ENCODE data around the gene CELSR3.

Gene CELSR3

DNA sequence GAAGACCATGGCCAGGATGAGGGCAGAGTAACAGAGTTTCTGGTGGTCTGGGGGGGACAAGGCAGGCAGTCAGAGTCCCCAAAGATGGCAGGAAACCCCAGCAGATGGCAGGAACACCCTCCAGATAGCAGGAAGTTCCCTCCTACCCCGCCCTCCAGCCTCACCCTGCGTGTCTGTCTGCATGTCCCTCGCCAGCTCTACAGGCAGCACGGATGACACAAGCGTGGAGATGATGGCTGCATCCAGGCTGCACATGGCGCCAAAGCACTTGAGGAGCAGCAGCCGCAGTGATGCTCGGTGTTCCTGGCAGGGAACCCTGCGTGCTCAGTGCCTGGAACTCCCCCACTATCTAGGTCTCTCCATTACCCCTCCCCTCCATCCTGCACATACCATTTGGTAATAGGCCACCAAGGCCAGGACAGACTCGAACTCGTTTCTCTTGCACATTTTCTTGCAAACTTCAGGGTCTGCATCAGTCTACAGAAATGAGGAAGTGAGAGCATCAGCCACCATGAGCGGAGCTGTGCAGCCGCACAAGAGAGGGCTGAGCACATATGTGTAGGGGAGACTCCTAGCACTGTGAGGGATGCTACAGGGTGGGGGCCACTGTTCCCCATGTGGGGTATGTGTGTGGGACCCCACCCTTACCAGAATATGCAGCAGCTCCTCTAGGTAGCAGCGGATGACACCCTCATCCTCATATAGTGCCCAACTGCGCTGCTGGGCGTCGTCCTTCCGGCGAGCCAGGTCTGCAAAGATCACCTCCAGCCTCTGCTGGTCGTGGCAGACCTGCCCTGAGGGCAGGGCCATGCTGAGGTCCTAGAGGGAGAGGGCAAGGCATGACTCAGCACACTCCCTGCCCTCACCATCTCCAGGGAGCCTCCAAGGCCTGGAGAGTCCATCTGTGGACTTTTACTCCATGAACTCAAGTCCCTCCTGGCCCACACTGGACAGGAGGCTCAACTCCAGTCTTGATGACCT, 17.0 kb upstream of the CELSR3 start:
- TF ChIP-seq, protein P1, sequence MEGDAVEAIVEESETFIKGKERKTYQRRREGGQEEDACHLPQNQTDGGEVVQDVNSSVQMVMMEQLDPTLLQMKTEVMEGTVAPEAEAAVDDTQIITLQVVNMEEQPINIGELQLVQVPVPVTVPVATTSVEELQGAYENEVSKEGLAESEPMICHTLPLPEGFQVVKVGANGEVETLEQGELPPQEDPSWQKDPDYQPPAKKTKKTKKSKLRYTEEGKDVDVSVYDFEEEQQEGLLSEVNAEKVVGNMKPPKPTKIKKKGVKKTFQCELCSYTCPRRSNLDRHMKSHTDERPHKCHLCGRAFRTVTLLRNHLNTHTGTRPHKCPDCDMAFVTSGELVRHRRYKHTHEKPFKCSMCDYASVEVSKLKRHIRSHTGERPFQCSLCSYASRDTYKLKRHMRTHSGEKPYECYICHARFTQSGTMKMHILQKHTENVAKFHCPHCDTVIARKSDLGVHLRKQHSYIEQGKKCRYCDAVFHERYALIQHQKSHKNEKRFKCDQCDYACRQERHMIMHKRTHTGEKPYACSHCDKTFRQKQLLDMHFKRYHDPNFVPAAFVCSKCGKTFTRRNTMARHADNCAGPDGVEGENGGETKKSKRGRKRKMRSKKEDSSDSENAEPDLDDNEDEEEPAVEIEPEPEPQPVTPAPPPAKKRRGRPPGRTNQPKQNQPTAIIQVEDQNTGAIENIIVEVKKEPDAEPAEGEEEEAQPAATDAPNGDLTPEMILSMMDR (IDR thresholded peaks at IDR 0.05; ENCODE audit: borderline replicate concordance, control extremely low read depth, extremely low read depth, insufficient read depth, missing control alignments) = no peak
- in situ Hi-C loops (cut with MboI; ENCODE audit: low sequenced_read_pairs, unreplicated experiment) = no loop called here
- peak; percentile 58 for DNase-seq (ENCODE audit: low spot score)

DNA sequence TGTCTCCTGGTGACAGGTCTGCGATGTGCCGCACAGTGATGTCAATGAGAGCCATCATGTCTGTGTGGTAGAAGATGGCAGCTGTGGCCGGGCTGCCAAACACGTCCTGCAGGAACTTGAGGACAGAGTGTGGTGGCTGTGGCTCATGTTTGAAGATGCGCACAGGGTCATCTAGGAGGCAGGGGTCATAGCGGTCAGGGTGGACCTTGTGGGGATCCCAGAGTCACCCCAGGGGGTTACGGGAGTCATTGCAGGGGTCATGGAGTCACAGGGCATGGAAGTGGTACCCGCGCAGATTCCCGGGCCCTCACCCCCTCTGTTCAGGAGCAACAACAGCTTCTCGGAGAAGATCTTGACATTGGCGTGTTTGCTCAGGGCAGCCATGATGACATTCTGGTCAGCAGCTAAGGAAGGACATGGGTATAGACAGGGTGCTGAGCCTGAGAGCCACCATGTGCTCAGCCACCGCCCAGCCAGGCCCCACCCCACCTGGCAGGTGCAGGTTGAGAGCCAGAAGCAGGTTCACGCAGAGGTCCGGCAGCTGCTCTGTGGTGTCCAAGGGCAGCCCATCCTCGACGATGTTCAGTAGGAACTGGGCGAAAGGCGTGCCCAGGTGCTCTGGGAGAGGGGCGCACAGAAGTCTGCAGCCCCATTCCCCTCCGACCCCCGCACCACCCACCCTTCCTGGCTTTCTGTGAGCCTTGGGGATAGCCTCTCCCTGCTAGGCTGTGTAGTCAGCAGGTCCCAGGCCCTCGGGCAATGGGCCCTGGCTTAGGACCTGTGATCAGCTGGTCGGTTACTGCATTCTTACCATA, 16.1 kb upstream of the CELSR3 start:
- no peak for DNase-seq (ENCODE audit: low spot score)
- in situ Hi-C loops (cut with MboI; ENCODE audit: low sequenced_read_pairs, unreplicated experiment) = no loop called here
- TF ChIP-seq, protein P1 (IDR thresholded peaks at IDR 0.05; ENCODE audit: borderline replicate concordance, control extremely low read depth, extremely low read depth, insufficient read depth, missing control alignments) = no peak

DNA sequence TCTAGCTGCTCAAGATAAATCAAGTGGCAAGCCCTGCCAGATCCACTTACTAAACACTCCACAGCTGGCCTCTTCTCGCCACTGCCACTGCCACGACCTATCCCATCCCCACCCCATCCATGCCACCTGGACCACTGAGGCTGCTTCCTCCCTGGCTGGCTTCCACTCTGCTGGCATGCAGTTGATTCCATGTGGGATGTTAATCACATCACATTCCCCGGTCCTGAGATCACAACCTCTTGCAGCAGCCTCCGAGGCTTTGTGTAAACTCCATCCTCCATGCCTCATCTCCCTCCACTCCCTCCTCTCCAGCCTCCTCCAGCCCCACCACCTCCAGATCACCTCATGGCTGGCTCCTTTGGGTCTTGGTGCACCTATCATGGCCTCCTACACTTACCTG, 15.4 kb upstream of the CELSR3 start:
- TF ChIP-seq, protein P1 (IDR thresholded peaks at IDR 0.05; ENCODE audit: borderline replicate concordance, control extremely low read depth, extremely low read depth, insufficient read depth, missing control alignments) = no peak
- in situ Hi-C loops (cut with MboI; ENCODE audit: low sequenced_read_pairs, unreplicated experiment) = no loop called here
- DNase-seq (ENCODE audit: low spot score) = no peak

DNA sequence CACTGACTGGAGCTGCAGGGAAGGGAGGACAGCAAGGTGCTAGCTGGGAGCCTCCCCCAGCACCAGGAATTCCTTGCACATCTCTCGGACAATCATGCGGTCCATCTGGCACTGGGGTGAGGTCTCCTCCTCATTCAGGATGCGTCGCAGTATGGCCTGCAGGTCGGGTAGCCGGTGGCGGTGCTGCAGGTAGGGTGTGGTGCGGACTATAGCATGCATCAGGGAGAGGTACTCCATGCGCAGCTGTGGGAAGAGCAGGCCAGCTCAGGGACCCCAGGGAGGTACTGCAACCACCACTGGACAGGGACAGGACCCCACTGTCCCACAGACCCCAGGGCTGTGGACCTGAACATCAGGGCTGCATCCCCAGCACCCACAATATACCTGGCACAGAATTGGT, 11.8 kb upstream of the CELSR3 start:
- TF ChIP-seq, protein P1 (IDR thresholded peaks at IDR 0.05; ENCODE audit: borderline replicate concordance, control extremely low read depth, extremely low read depth, insufficient read depth, missing control alignments) = no peak
- in situ Hi-C loops (cut with MboI; ENCODE audit: low sequenced_read_pairs, unreplicated experiment) = no loop called here
- DNase-seq (ENCODE audit: low spot score) = no peak

DNA sequence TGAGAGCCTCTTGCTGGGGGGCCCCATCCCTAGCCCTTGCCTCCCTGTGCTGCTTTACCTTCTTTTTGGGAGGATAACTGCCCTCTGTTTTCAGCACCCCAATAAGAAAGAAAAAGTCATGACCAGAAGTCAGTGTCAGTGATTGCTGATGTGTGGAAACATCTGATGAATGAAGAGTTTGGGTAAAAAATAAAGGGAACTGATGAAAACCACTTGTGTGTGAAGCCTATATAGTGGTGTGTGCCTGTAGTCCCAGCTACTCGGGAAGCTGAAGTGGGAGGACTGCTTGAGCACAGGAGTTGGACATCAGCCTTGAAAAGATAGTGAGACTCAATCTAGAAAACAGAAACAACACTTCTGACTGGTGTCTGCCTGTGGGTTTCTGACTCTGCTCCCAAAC, 9.8 kb upstream of the CELSR3 start:
- no peak for DNase-seq (ENCODE audit: low spot score)
- in situ Hi-C loops (cut with MboI; ENCODE audit: low sequenced_read_pairs, unreplicated experiment) = no loop called here
- TF ChIP-seq, protein P1 (IDR thresholded peaks at IDR 0.05; ENCODE audit: borderline replicate concordance, control extremely low read depth, extremely low read depth, insufficient read depth, missing control alignments) = no peak

DNA sequence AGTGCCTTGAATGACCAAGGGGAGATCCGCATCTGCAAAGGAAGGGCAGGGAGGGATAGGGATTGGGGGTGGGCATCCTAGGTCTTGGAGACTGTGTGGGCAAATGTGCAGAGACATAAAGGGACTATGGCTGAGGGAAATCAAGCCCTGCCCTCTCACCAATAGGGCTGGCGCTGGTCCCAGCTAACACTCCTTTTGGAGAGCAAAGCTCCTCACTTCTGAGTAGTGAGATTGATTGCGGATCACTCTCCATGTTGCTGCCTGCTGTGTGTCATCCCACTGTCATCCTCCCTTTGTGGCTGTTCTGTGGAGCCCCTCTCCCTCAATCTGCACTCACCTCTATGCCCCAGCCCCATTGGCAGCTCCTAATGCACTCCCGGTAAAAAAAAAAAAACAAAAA, 2.2 kb upstream of the CELSR3 start:
- TF ChIP-seq, protein P1 (IDR thresholded peaks at IDR 0.05; ENCODE audit: borderline replicate concordance, control extremely low read depth, extremely low read depth, insufficient read depth, missing control alignments) = no peak
- in situ Hi-C loops (cut with MboI; ENCODE audit: low sequenced_read_pairs, unreplicated experiment) = no loop called here
- DNase-seq (ENCODE audit: low spot score) = no peak
